ENCODE measurements around the gene C7orf25. TPM values are rescaled to one million over a fixed set of nuclear protein-coding genes. Genes with fewer than 3 reads are reported as not detected.

C7orf25 gene
- polyA plus RNA-seq (2013, experiment 1 of 2) = 6.4 TPM
- polyA plus RNA-seq (2013, experiment 2 of 2) = 6.9 TPM

GRCh38 chr7:42911454-42912447, at the start of gene C7orf25:
Gene C7orf25 (minus strand): TSS chr7:42912070. CDS start chr7:42910900, 1,170 bp downstream.
- Histone ChIP-seq H2BK12ac (ENCODE audit: low read length in 2 of 2) (no peak within 1 kb of the TSS), H3K79me1 (replicated peaks; ENCODE audit: low read length, poor library complexity, severe bottlenecking) (peaks cover 10% of the 10 kb centered on the region), H3K14ac (ENCODE audit: low read length in 2 of 2) (no peak within 1 kb of the TSS), H3K9me3 (ENCODE audit: control insufficient read depth, low read length) (no peaks in the 10 kb centered on the region), H3K4me3 (ENCODE audit: insufficient read depth in 1 of 2, low read depth in 1 of 2, low read length in 2 of 2) (peak within 1 kb of the TSS; percentile 81 to 91), H3K4me1 (ENCODE audit: control insufficient read depth, insufficient read depth, low read depth, low read length) (peaks cover 6% of the 10 kb centered on the region), H3K27ac (ENCODE audit: low read length, poor library complexity, severe bottlenecking) (no peak within 1 kb of the TSS), H4K91ac (ENCODE audit: low read length) (peak within 1 kb of the TSS; percentile 21), H3K27me3 (ENCODE audit: control insufficient read depth in 1 of 2, insufficient read depth in 1 of 2, low read length in 2 of 2) (no peaks in the 10 kb centered on the region), H2BK5ac (ENCODE audit: low read depth, low read length, poor library complexity, severe bottlenecking) (peak within 1 kb of the TSS; percentile 46), H3K18ac (ENCODE audit: low read depth in 1 of 2, low read length in 2 of 2) (peak within 1 kb of the TSS; percentile 64 to 80), H3K23ac (ENCODE audit: low read length in 2 of 2) (no peak within 1 kb of the TSS), H3K4me2 (ENCODE audit: low read length, poor library complexity, severe bottlenecking) (peak within 1 kb of the TSS; percentile 74), H3K4ac (ENCODE audit: low read depth in 1 of 2, low read length in 2 of 2) (peak within 1 kb of the TSS; percentile 18 to 43), H2BK120ac (ENCODE audit: low read depth, low read length) (peak within 1 kb of the TSS; percentile 24), H3K36me3 (ENCODE audit: control insufficient read depth in 1 of 2, insufficient read depth in 2 of 2, low read depth in 1 of 2, low read length in 2 of 2) (peaks cover 6 to 29% of the 10 kb centered on the region in 2 experiments), H2AK5ac (ENCODE audit: low read length, severe bottlenecking) (no peak within 1 kb of the TSS), H4K8ac (ENCODE audit: low read length) (peak within 1 kb of the TSS; percentile 86), H2AFZ (ENCODE audit: low read depth, low read length) (peak within 1 kb of the TSS; percentile 83), H3K9ac (ENCODE audit: low read length) (peak within 1 kb of the TSS; percentile 92), H2BK15ac (ENCODE audit: low read depth, poor library complexity, severe bottlenecking) (peak within 1 kb of the TSS; percentile 30)
- 1% methylated on average over 75 of the region's 95 CpGs for WGBS
- peak; percentile 93 for DNase-seq

- Histone ChIP-seq H3K23ac (ENCODE audit: low read length in 2 of 2) (no peak overlapping the region), H3K4ac (ENCODE audit: low read depth in 1 of 2, low read length in 2 of 2) (peak overlapping the region in 1 of 2 experiments; percentile 38), H2AFZ (ENCODE audit: low read depth, low read length) (no peak overlapping the region), H3K79me1 (replicated peaks; ENCODE audit: low read length, poor library complexity, severe bottlenecking) (no peaks in the 10 kb centered on the region), H4K8ac (ENCODE audit: low read length) (no peak overlapping the region), H2BK120ac (ENCODE audit: low read depth, low read length) (no peak overlapping the region), H4K91ac (ENCODE audit: low read length) (no peak overlapping the region), H3K4me3 (ENCODE audit: insufficient read depth in 1 of 2, low read depth in 1 of 2, low read length in 2 of 2) (no peak overlapping the region), H3K14ac (ENCODE audit: low read length in 2 of 2) (no peak overlapping the region), H3K4me2 (ENCODE audit: low read length, poor library complexity, severe bottlenecking) (no peak overlapping the region), H3K27ac (ENCODE audit: low read length, poor library complexity, severe bottlenecking) (no peak overlapping the region), H2BK5ac (ENCODE audit: low read depth, low read length, poor library complexity, severe bottlenecking) (no peak overlapping the region), H3K4me1 (ENCODE audit: control insufficient read depth, insufficient read depth, low read depth, low read length) (no peaks in the 10 kb centered on the region), H3K9ac (ENCODE audit: low read length) (no peak overlapping the region), H2BK12ac (ENCODE audit: low read length in 2 of 2) (peak overlapping the region in 1 of 2 experiments; percentile 82), H3K36me3 (ENCODE audit: control insufficient read depth in 1 of 2, insufficient read depth in 2 of 2, low read depth in 1 of 2, low read length in 2 of 2) (no peaks in the 10 kb centered on the region), H3K9me3 (ENCODE audit: control insufficient read depth, low read length) (peaks cover 9% of the 10 kb centered on the region), H3K18ac (ENCODE audit: low read depth in 1 of 2, low read length in 2 of 2) (peak overlapping the region in 1 of 2 experiments; percentile 39), H2AK5ac (ENCODE audit: low read length, severe bottlenecking) (no peak overlapping the region), H2BK15ac (ENCODE audit: low read depth, poor library complexity, severe bottlenecking) (no peak overlapping the region), H3K27me3 (ENCODE audit: control insufficient read depth in 1 of 2, insufficient read depth in 1 of 2, low read length in 2 of 2) (no peaks in the 10 kb centered on the region)
- 29% methylated on average over 2 of the region's 2 CpGs for WGBS
- DNase-seq = no peak
These were observed 49.3 kb upstream of the C7orf25 start for GRCh38 chr7:42961170-42961569.

DNA sequence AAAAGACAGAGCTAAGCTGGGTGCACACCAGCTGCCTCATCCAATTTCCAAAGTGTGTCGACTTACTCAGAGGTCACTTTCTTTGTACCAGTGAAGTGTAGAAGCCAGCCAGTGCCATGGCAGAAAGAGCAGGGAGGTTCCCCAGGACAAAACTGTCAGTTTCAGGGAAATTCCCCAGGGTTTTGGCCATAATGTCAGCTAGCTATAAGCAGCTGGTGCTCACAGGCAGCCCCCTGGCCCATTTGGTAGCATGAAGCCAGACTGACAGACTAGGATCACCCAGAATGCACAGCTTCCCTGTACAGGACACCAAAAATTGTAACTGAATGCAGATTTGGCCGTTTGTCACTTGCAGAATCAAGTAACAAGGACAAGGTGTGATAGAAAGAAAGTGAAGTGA, 48.9 kb upstream of the C7orf25 start:
- no peak overlapping the region for H4K91ac ChIP-seq (ENCODE audit: low read length)
- no peak overlapping the region for H2AK5ac ChIP-seq (ENCODE audit: low read length, severe bottlenecking)
- peak overlapping the region in 1 of 2 experiments; percentile 39 for H3K18ac ChIP-seq (ENCODE audit: low read depth in 1 of 2, low read length in 2 of 2)
- no peaks in the 10 kb centered on the region for H3K36me3 ChIP-seq (ENCODE audit: control insufficient read depth in 1 of 2, insufficient read depth in 2 of 2, low read depth in 1 of 2, low read length in 2 of 2)
- no peaks in the 10 kb centered on the region for H3K27me3 ChIP-seq (ENCODE audit: control insufficient read depth in 1 of 2, insufficient read depth in 1 of 2, low read length in 2 of 2)
- no peak overlapping the region for H3K4me2 ChIP-seq (ENCODE audit: low read length, poor library complexity, severe bottlenecking)
- H2BK5ac ChIP-seq (ENCODE audit: low read depth, low read length, poor library complexity, severe bottlenecking) = no peak overlapping the region
- H3K79me1 ChIP-seq (replicated peaks; ENCODE audit: low read length, poor library complexity, severe bottlenecking) = no peaks in the 10 kb centered on the region
- H4K8ac ChIP-seq (ENCODE audit: low read length) = no peak overlapping the region
- no peak for DNase-seq
- H2BK120ac ChIP-seq (ENCODE audit: low read depth, low read length) = no peak overlapping the region
- WGBS = 62% methylated on average over 2 of the region's 2 CpGs
- H3K27ac ChIP-seq (ENCODE audit: low read length, poor library complexity, severe bottlenecking) = no peak overlapping the region
- peak overlapping the region; percentile 40 for H2BK15ac ChIP-seq (ENCODE audit: low read depth, poor library complexity, severe bottlenecking)
- H3K23ac ChIP-seq (ENCODE audit: low read length in 2 of 2) = no peak overlapping the region
- no peak overlapping the region for H3K4ac ChIP-seq (ENCODE audit: low read depth in 1 of 2, low read length in 2 of 2)
- H3K4me1 ChIP-seq (ENCODE audit: control insufficient read depth, insufficient read depth, low read depth, low read length) = no peaks in the 10 kb centered on the region
- no peak overlapping the region for H2AFZ ChIP-seq (ENCODE audit: low read depth, low read length)
- no peak overlapping the region for H3K9ac ChIP-seq (ENCODE audit: low read length)
- H2BK12ac ChIP-seq (ENCODE audit: low read length in 2 of 2) = peak overlapping the region in 1 of 2 experiments; percentile 82
- H3K14ac ChIP-seq (ENCODE audit: low read length in 2 of 2) = no peak overlapping the region
- H3K4me3 ChIP-seq (ENCODE audit: insufficient read depth in 1 of 2, low read depth in 1 of 2, low read length in 2 of 2) = no peak overlapping the region
- H3K9me3 ChIP-seq (ENCODE audit: control insufficient read depth, low read length) = peaks cover 10% of the 10 kb centered on the region

- Histone ChIP-seq H2AK5ac (ENCODE audit: low read length, severe bottlenecking) (no peak overlapping the region), H2AFZ (ENCODE audit: low read depth, low read length) (no peak overlapping the region), H4K8ac (ENCODE audit: low read length) (no peak overlapping the region), H3K9ac (ENCODE audit: low read length) (no peak overlapping the region), H3K4me1 (ENCODE audit: control insufficient read depth, insufficient read depth, low read depth, low read length) (no peaks in the 10 kb centered on the region), H4K91ac (ENCODE audit: low read length) (no peak overlapping the region), H3K27ac (ENCODE audit: low read length, poor library complexity, severe bottlenecking) (no peak overlapping the region), H3K79me1 (replicated peaks; ENCODE audit: low read length, poor library complexity, severe bottlenecking) (no peaks in the 10 kb centered on the region), H3K36me3 (ENCODE audit: control insufficient read depth in 1 of 2, insufficient read depth in 2 of 2, low read depth in 1 of 2, low read length in 2 of 2) (no peaks in the 10 kb centered on the region), H3K4me3 (ENCODE audit: insufficient read depth in 1 of 2, low read depth in 1 of 2, low read length in 2 of 2) (no peak overlapping the region), H2BK120ac (ENCODE audit: low read depth, low read length) (no peak overlapping the region), H3K4ac (ENCODE audit: low read depth in 1 of 2, low read length in 2 of 2) (no peak overlapping the region), H3K14ac (ENCODE audit: low read length in 2 of 2) (no peak overlapping the region), H2BK5ac (ENCODE audit: low read depth, low read length, poor library complexity, severe bottlenecking) (no peak overlapping the region), H2BK15ac (ENCODE audit: low read depth, poor library complexity, severe bottlenecking) (no peak overlapping the region), H3K9me3 (ENCODE audit: control insufficient read depth, low read length) (peaks cover 10% of the 10 kb centered on the region), H3K23ac (ENCODE audit: low read length in 2 of 2) (no peak overlapping the region), H3K18ac (ENCODE audit: low read depth in 1 of 2, low read length in 2 of 2) (no peak overlapping the region), H3K27me3 (ENCODE audit: control insufficient read depth in 1 of 2, insufficient read depth in 1 of 2, low read length in 2 of 2) (no peaks in the 10 kb centered on the region), H2BK12ac (ENCODE audit: low read length in 2 of 2) (no peak overlapping the region), H3K4me2 (ENCODE audit: low read length, poor library complexity, severe bottlenecking) (no peak overlapping the region)
- WGBS = no CpG with 5 or more reads among the region's 2 CpGs
- no peak for DNase-seq
These were observed 47.7 kb upstream of the C7orf25 start for GRCh38 chr7:42959549-42959948.
